NCI-H526 (cell line): ENCODE data around the gene FSIP1.
A peak's percentile ranks its signal among the peaks of the same experiment; 100 is the strongest.
"Not testable (repeated sequence)": the region's sequence is repeated elsewhere in the genome, so short reads cannot be mapped to it uniquely, and the experiment has no call there.

Source experiments
- DNase-seq, 2 experiments: peaks; one replicate each; lab custom pipeline; 2025; lab: John Stamatoyannopoulos, UW

Gene FSIP1

GRCh38 chr15:39782441-39783138 is at the start of gene FSIP1:
TSS of gene FSIP1 (minus strand) at chr15:39782841. CDS start at chr15:39776524, 6,317 bp downstream.
- peak; percentile 94 to 98 for DNase-seq

GRCh38 chr15:39830166-39830565 is 47.5 kb upstream of the FSIP1 start:
- DNase-seq: no peak

GRCh38 chr15:39828374-39828931 is 45.8 kb upstream of the FSIP1 start:
- DNase-seq: peak in 1 of 2 experiments; percentile 9

- DNase-seq: no peak
These were observed 44.3 kb upstream of the FSIP1 start for GRCh38 chr15:39826975-39827374.

GRCh38 chr15:39823634-39824033 is 41.0 kb upstream of the FSIP1 start:
- no peak for DNase-seq

GRCh38 chr15:39820050-39820602 is 37.5 kb upstream of the FSIP1 start:
- no peak for DNase-seq

GRCh38 chr15:39819533-39819932 is 36.9 kb upstream of the FSIP1 start:
- DNase-seq: no peak

GRCh38 chr15:39817892-39818291 is 35.3 kb upstream of the FSIP1 start:
- DNase-seq: no peak

- DNase-seq: no peak
These were observed 31.8 kb upstream of the FSIP1 start for GRCh38 chr15:39814489-39814888.

- not testable (repeated sequence) for DNase-seq
These were observed 30.0 kb upstream of the FSIP1 start for GRCh38 chr15:39812651-39813050.

- no peak for DNase-seq
These were observed 26.3 kb upstream of the FSIP1 start for GRCh38 chr15:39808909-39809308.

- DNase-seq: no peak
These were observed 25.1 kb upstream of the FSIP1 start for GRCh38 chr15:39807791-39808190.

- DNase-seq: no peak
These were observed 21.4 kb upstream of the FSIP1 start for GRCh38 chr15:39804026-39804425.

- no peak for DNase-seq
These were observed 20.4 kb upstream of the FSIP1 start for GRCh38 chr15:39803016-39803415.

GRCh38 chr15:39801641-39802309 is 19.1 kb upstream of the FSIP1 start:
- DNase-seq: peak in 1 of 2 experiments; percentile 52

GRCh38 chr15:39799552-39800011 is 16.9 kb upstream of the FSIP1 start:
- no peak for DNase-seq

GRCh38 chr15:39798382-39798781 is 15.7 kb upstream of the FSIP1 start:
- no peak for DNase-seq

GRCh38 chr15:39797407-39797806 is 14.8 kb upstream of the FSIP1 start:
- no peak for DNase-seq

- DNase-seq: no peak
These were observed 14.0 kb upstream of the FSIP1 start for GRCh38 chr15:39796601-39797000.

GRCh38 chr15:39795486-39795885 is 12.8 kb upstream of the FSIP1 start:
- DNase-seq: no peak

GRCh38 chr15:39794954-39795353 is 12.3 kb upstream of the FSIP1 start:
- no peak for DNase-seq

- no peak for DNase-seq
These were observed 11.3 kb upstream of the FSIP1 start for GRCh38 chr15:39793923-39794322.

- no peak for DNase-seq
These were observed 10.2 kb upstream of the FSIP1 start for GRCh38 chr15:39792844-39793335.
